ENCODE results near the gene SURF1.
A peak's percentile ranks its signal among the peaks of the same experiment; 100 is the strongest.
"Not testable (repeated sequence)": the region's sequence is repeated elsewhere in the genome, so short reads cannot be mapped to it uniquely, and the experiment has no call there.

Gene SURF1

DNA sequence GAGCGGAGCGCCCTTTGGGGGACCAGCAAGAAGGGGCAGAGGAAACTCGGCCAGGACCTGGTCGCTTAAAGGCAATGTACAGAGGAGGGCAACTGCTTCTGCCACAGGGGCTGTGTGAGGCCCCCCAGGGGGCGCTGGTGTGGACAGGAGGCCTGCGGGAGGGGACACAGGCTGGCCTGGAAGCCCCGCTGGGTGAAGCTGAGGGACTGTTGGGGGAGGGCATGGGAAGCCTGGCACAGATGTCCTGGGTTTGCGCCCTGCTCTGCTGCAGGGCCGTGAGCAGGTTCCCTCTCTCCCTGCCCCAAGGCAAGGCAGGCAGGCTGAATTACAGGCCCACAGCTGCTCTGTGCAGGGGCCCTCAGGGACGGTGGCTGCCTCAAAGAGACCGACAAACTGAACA, 13.7 kb downstream of the SURF1 start:
- no peak for DNase-seq

DNA sequence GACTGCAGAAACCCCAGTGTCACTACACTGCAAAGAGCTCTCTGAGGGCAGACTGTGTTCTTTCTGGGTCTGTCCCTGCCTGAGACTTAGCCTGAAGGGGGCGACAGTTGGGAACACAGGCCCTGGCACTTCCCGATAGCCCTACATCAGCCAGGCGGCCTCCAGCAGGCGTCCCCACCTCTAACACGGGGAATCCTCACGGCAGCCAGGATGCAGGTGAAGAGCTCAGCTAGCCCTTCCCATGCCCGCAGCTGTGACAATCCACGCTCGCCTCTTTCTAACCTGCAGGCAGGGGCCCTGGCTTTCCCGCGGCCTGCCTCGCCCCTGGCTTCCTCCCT, 14.2 kb downstream of the SURF1 start:
- no peak for DNase-seq

DNA sequence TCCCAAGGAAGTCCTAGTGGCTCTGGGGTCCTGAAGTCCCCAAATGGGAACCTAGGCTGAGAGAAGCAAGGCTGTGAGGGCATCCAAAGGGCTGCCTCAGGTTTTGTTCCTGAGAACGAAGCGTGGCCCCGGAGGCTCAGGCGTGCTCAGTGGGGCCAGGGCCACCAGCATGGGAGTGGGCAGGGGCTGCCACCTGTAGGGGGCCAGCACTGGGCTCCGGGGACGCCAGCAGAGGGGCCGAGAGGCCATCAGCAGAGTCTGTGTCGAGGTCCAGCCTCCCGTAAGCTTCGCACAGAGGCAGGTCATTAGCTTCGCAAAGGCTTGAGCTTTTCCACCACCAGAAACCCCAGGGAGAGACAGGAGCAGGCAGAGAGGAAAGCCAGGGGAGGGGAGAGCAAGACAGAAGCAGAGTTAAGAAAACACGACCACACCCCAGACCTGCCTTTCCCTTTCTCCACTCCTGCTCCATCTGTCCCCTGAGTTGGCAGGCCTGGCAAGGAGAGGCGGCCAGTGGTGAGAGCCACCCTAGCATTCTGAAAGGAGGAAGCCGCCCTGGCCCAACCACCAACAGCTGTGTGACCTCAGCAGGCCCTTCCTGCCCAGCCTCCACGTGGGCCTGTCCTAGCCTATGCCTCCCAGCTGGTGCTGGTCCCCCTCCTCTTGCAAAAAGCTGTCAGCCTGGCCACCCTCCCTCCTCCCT, 14.8 kb downstream of the SURF1 start:
- no peak for DNase-seq

DNA sequence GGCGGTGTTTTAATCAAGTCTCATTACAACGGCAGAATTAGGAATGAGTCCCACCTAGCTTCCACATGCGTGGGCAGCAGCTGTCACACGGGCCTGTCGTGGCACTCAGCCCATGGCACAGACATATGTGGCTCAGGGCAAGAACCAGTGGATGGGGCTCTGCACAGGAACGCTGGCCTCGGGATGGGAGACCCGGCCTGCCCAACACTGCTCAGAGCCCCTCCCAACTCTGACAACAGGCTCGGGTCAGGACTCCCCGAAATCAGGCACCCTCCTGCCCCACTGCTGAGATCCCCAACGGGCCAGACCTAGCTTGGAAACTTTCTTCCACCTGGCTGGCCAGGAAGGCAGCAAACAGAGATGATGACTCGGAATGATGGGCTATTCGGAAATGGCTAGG, 15.4 kb downstream of the SURF1 start:
- no peak for DNase-seq

DNA sequence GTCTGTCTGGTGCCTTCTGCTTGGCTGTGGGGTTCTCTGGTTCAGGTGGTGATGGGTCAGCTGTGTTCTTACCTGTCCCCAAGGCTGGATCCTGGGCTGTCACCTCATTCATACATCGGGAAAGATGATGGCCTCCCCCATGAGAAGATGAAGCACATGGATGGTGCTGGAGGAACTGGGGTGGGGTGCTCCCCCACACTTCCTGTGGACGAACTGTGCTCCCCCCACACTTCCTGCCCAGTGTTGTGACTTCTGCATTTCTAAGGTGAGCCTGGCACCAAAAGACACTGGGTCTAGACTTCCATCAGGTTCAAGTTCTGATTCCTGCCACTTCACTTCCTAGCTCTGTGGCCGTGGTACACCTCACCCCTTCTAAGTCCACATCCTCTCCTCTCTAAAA, 16.0 kb downstream of the SURF1 start:
- DNase-seq: no peak

DNA sequence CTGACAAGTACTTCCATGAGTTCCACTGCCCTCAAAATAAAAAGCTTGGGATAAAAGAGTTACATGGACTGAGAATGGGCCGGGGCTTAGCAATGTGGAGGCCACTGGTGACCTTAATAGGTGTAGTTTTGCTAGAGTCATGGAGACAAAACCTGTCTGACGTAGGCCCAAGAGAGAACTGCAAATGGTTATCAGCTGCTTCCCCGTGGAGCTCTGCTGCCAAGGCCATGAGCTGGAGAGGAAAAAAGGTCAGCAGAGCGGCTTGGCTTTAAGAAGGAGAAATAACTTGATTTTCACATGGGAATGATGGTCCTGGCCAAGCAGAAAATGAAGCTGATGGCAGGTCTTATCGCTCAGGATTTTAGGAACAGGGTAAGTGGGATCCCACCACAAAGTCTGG, 16.6 kb downstream of the SURF1 start:
- DNase-seq: no peak

DNA sequence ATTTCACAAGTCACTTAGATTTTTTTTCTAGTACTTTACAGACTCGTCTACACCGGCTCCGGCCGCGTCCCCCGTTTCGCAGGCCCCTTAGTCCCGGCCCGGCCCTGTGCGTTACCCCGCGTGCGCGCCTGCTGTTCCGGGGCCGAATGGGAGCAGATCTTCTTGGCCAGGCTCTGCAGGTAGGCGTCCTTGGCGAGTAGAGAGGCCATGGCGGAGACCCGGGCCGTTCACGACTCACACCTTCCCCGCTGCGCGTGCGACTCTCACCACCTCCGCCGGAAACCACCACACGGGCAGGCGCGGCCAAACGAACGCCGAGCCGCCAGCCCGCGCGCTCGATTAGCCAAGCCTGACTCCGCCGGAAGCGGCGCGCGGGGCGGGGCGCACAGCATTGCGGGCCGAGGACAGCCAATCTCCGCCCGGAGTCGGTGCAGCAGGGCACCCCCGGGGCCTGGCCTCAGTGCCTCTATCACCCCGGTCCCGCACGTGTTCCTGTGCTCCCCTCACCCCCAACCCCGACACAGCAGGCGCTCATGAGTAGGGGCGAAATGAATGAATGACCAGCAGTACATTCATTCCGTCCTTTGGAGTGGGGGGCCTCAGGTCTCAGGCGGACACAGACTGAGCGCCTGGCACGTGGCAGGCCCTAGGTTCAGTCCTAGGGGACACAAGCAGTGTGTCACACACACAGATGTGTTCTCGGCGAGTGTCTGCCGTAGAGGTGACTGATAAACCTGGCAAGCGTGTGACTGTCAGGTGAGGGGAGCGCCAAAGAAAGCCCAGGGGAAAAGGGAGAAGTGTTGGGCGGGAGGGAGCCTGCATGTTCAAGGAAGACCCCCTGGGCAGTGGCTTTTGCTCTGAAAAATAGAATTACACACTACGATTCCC, 20.1 kb downstream of the SURF1 start, which contains the start of gene SURF6:
Gene SURF6 (minus strand): TSS at position 265 of the 888 bp plus-strand sequence. CDS start 56 bp downstream, at position 209.
- DNase-seq: peak; percentile 92

DNA sequence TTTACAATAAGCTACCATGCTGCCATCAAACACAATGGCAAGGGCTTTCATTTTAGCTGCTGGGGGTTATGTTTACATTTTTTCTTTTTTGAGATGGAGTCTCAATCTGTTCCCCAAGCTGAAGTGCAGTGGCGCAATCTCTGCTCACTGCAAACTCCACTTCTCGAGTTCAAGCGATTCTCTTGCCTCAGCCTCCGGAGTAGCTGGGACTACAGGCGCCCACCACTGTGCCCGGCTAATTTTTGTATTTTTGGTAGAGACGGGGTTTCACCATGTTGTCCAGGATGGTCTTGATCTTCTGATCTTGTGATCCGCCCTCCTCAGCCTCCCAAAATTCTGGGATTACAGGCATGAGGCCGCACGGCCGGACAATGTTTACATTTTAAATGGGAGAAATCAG, 21.4 kb downstream of the SURF1 start:
- DNase-seq: not testable (repeated sequence)

DNA sequence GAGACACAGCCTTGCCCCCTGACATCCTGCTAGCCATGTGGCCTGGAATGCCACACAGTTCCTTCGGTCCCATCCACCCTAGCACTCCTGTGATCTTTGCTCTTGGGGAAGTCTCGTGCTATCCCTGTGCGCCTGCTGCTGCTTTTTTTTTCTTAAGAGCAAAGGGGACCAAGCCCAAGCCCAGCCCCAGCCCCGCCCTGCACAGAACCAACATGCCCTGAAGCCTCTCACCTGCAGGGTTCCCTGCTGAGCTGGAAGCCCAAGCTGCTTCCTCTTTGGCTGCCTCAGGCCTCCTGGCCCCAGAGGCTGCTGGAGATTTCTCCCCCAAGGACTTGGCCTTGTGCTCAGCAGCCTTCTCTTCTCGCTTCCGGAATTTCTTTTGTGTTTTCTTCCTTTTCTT, 22.1 kb downstream of the SURF1 start:
- no peak for DNase-seq

DNA sequence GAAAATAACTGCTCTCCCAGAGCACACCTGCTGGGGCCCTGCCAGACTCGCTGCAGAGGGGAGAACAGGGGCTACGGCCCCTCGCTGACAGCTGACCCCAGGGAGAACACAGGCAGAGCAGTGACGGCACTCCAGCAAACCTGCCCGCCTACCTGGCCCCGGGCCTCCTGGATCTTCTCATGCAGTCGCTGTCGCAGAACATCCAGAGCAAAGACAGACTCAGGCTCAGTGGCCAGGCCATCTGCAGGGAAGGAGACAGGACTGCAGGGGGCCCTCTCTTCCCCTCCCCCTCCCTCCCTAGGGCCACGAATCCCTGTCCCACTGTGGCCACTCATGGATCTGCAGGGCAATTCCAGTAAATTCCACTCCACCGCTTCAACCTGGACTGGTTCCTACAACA, 22.7 kb downstream of the SURF1 start:
- no peak for DNase-seq

DNA sequence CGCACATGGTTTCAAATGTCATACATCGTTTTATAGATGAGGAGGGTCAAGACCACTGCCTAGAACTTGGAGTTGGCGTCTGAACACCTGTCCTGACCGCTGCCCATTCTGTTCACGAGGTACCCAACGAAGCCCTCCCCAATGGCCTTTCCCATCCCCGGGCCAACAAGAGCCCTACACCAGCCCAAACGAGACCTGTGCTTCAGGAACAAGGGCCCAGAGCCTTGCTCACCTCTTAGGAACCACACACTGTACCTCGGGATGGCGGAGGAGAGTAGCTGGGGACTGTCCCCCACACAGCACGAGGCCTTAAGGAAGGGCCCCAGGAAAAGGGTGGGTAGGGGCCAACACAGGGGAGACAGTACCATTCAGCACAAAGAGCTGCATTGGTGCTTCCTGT, 23.3 kb downstream of the SURF1 start:
- DNase-seq: no peak

DNA sequence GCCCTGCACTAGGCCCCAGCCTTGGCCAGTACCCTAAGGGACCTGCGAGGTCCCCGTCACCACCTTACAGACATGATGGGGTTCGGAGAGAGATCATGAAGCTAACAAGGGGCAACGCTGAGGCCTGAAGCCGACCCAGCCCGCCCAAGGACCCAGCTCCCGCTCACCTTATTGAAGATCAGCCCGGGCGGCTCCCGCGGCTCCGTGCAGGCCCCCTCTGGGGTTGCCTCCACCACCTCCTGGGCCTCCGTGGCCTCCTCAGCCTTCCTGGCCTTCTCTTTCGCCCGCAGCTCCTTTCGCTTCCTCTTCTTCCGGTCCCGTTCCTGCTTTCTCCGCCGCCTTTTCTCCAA, 23.9 kb downstream of the SURF1 start:
- DNase-seq: no peak

DNA sequence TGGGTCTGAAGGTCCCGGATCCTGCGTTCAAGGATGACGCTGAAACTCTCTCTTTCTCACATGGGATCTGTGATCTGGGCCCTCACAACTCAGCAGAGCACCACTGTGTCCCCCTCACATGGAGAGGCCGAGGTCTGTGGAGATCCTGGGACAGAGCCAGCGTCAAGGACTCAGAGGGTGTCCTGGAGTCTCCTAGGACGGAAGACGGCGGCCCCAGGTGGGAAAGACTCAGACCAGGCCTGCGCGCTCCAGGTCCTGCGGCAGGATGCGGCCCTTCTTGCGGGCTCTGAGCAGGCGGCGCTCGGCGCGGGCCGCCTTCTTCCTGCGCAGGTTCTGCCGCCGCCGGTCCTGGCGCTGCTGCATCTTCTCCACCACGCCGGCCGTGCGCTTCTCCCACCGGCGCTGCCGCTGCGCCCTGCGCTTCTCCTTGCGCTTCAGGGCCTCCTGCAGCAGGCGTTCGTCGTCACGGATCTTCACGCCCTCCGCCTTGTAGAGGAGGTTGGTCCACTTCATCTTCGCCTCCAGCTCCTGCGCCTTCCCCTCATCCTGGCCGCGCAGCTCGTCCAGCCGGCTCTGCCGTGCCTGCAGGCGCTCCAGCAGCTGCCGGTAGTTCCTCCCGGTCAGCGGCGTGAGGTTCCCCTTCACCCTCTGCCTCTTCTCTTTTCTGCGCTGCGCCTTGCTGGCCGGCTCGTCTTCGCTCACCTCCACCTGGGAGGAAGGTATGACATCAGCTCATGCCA, 24.5 kb downstream of the SURF1 start:
- no peak for DNase-seq

DNA sequence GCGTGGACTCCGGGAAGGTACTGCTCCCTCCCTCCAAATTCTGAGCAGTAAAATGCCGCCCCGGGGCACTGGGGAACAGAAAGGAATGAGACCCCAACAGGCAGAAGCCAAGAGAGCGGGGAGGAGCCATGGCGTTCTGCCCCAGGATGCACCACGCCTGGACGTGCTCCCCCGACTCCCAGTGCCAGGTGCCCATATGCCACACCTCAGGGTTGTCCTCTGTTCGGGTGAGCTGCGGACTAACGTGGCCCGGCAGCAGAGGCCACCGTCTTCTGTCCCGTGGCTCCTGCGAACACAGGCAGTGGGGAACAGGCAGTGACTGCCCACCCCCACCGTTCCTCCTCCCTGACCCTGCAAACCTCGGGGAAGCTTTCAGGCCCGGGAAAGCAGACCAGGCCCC, 25.1 kb downstream of the SURF1 start:
- DNase-seq: no peak

DNA sequence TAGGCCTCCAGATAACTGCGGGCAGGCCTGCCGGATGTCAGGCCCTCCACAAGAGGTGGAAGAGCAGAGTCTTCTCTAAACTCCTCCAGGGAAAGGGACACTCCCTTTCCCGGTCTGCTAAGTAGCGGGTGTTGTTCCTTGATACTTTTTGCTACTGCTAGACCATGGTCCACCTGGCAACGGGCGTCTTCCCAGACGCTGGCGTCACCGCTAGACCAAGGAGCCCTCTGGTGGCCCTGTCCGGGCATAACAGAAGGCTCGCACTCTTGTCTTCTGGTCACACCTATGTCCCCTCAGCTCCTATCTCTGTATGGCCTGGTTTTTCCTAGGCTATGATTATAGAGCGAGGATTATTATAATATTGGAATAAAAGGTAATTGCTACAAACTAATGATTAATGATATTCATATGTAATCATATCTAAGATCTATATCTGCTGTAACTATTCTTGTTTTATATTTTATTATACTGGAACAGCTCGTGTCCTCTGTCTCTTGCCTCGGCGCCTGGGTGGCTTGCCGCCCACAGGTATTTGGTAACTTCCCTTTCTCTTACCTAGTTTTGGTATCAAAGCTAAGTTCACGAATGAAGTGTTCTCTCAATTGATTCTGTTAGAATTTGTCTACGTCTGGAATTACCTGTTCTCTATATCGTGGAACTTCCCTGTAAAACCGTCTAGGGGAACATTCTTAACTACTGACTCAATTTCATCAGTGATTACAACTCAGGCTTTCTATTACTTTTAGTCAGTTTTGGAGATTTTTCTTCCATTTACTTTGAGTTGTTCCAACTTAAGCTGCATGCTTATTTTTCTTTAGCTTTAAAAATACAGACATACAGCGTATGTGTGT, 26.8 kb downstream of the SURF1 start:
- DNase-seq: not testable (repeated sequence)

DNA sequence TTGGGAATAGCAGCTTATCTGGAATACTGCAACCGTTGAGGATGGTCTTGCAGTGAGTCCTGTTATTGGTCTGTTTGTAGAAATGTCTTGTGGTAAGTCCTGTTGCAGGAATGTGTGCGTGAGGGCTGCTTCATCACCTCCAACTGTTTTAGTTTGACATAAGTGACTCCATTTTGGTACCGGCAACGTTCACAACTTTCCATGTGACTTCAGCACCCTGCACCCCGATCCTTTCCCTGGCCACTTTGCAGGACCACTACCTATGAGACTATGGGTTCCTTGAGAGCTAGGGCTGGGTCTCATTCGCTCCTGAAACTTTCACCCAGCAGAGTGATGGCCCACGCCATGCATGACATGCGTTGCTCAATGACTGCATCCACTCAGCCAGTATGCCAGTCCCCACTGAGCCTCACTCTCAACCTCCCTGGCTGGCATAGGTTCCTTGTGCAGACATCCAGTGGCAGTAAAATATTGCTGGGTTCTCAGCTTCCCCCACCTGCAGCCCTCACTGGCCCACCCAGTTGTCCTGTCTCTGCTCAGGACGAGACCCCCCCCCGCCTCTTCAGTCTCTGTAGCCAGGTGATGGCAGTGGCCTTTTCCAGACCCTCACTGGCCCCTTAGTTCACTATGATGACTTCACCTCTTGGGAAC, 28.3 kb downstream of the SURF1 start:
- no peak for DNase-seq

DNA sequence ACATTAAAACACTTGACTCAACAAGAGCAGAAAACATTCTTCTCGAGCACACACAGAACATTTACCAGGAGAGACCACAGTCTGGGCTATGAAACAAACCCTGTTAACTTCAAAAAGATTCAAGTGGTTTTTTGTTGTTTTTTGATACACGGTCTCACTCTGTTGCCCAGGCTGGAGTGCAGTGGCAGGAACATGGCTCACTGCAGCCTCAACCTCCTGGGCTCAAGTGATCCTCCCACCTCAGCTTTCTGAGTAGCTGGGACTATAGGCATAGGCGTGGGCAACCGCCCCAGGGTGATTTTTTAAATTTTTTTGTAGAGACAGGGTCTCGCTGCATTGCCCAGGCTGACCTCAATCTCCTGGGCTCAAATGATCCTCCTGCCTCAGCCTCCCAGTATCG, 29.3 kb downstream of the SURF1 start:
- not testable (repeated sequence) for DNase-seq

DNA sequence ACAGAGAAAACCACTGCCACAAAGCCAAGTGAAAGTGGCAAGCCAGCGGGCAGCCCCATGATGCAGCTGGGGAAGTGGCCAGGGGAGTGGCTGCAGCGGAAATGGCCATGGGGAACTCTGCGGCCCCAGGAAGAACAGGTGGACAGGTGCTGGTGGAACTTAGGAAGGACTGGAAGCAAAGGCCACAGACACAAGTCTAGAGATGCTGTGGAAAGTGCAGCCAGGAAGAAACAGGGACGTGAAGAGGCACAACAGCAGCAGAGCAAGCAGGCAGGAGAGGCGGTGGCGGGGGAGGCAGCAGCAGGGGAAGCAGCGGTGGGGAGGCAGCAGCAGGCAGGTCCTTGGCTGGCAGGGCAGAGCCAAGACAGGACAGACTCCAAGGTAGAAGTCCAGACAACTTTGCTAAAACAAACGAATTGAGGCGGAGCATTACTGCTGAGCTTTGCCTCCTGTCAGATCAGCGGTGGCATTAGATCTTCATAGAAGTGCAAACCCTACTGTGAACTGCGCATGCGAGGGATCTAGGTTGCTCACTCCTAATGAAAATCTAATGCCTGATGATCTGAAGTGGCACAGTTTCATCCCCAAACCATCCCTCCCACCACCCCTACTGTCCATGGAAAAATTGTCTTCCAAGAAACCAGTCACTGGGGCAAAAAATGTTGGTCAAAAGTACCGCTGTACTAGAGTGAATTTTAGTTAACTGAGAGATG, 32.1 kb downstream of the SURF1 start:
- DNase-seq: no peak

DNA sequence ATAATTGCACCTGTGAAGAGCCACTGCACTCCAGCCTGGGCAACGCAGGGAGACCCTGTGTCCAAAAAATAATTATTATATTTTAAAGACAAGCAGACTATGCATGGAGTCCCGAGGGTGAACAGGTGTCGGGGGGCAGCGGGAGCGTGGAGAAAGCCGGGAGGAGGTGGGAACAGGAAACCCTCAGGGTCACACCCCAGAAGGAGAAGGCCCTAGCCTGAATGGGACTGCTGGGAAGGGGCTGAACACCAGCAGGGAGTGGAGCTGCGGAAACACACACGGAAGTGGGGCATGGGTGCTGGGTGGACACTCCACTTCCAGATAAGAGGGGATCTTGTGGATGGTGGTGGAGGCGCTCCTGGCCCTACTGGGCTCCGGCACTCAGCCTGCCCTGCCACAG, 33.1 kb downstream of the SURF1 start:
- DNase-seq: no peak

DNA sequence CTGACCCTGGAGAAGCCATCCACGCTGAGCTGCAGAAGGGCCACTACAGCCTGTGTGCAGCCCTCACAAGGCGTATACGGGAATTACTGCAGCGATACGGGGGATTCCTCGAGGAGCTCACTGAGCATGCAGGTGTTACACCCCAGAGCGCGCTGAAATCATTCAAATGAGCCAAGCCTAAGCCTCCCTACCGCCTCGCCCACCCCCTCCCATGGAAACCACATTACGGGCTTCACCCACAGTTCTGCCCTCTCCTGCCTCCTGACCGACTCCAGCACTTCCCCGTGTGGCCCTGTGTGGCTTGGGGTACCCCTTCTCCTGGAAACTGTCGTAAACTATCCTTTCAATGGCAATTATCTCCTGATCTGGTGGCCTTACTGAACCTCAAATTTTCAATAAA, 33.6 kb downstream of the SURF1 start:
- DNase-seq: no peak

DNA sequence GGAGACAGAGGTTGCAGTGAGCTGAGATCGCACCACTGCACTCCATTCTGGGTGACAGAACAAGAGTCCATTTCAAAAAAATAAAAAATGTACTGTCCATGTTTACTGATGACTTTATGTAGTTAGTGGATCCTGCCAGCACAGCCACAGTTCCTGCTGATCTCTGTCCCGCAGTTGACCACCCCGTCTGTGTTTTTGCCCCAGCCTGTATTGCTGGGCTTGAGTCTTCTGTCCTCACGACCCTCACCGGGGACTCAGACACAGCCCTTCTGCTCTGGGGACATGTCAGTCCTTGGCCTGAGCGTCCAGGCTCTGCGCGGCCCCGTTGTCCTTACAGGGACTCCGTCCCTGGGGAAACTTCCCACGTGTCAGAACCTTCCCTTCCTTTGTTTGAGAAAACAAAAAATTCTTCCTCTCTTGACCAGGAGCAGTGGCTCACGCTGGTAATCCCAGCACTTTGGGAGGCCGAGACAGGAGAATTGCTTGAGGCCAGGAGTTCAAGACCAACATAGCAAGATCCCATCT, 34.8 kb downstream of the SURF1 start:
- DNase-seq: no peak
